Measurements from ENCODE around the gene ASIC3.

DNA sequence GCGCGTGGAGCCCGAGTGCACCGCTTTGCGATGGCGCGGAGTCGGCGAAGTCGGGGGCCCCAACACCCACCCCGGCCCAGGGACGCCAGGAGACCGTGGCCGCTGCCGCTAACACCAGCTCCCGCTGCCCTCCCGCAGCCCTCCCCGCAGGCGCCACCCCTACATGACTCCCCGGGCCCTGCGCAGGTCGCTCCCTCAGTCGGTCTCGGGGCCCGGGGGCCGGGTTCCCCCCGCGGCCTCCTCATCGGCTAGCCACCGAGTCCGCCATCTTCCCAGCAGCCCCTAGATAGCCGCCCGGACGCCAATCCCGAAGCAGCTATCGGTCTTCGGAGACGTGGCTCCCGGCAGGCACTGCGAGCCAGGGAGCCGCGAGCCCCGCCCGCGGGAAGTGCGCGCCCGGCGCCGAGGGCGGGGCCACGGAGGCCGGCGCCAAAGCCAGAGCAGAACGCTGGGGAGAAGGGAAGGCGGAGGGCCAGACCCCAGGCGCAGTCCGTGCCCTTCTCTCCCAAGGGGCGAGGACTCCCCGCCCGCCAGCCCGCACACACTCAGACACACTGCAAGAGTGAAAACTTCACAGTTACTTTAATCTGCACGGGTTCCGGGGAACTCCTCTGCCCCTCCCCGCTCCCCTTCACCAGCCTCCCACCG, 32.3 kb downstream of the ASIC3 start, which contains the start of gene FASTK:
- TF ChIP-seq, protein P1, sequence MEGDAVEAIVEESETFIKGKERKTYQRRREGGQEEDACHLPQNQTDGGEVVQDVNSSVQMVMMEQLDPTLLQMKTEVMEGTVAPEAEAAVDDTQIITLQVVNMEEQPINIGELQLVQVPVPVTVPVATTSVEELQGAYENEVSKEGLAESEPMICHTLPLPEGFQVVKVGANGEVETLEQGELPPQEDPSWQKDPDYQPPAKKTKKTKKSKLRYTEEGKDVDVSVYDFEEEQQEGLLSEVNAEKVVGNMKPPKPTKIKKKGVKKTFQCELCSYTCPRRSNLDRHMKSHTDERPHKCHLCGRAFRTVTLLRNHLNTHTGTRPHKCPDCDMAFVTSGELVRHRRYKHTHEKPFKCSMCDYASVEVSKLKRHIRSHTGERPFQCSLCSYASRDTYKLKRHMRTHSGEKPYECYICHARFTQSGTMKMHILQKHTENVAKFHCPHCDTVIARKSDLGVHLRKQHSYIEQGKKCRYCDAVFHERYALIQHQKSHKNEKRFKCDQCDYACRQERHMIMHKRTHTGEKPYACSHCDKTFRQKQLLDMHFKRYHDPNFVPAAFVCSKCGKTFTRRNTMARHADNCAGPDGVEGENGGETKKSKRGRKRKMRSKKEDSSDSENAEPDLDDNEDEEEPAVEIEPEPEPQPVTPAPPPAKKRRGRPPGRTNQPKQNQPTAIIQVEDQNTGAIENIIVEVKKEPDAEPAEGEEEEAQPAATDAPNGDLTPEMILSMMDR (IDR thresholded peaks at IDR 0.05) = peak in 1 of 3 donors; percentile 10
- TF ChIP-seq POLR2A (IDR thresholded peaks at IDR 0.05) = peak; percentile 44
